ENCODE measurements around the gene KRTAP10-4.
"Not testable (repeated sequence)": the region's sequence is repeated elsewhere in the genome, so short reads cannot be mapped to it uniquely, and the experiment has no call there.

KRTAP10-4 gene, protein sequence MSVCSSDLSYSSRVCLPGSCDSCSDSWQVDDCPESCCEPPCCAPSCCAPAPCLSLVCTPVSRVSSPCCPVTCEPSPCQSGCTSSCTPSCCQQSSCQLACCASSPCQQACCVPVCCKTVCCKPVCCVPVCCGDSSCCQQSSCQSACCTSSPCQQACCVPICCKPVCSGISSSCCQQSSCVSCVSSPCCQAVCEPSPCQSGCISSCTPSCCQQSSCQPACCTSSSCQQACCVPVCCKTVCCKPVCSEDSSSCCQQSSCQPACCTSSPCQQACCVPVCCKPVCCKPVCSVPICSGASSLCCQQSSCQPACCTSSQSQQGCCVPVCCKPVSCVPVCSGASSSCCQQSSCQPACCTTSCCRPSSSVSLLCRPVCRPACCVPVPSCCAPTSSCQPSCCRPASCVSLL

DNA sequence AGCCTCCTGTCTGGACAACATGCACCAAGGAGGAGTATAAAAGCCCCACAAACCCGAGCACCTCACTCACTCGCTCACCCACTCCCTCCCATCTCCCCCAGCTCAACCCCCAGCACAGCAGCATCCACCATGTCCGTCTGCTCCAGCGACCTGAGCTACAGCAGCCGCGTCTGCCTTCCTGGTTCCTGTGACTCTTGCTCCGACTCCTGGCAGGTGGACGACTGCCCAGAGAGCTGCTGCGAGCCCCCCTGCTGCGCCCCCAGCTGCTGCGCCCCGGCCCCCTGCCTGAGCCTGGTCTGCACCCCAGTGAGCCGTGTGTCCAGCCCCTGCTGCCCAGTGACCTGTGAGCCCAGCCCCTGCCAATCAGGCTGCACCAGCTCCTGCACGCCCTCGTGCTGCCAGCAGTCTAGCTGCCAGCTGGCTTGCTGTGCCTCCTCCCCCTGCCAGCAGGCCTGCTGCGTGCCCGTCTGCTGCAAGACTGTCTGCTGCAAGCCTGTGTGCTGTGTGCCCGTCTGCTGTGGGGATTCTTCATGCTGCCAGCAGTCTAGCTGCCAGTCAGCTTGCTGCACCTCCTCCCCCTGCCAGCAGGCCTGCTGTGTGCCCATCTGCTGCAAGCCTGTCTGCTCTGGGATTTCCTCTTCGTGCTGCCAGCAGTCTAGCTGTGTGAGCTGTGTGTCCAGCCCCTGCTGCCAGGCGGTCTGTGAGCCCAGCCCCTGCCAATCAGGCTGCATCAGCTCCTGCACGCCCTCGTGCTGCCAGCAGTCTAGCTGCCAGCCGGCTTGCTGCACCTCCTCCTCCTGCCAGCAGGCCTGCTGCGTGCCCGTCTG lies at the start of gene KRTAP10-4:
Gene KRTAP10-4, plus strand, starts transcription at position 100 of the 827 bp plus-strand sequence. Its CDS starts 30 bp downstream, at position 130.
- DNase-seq (ENCODE audit: low read depth in 2 of 2) = not testable (repeated sequence)

DNA sequence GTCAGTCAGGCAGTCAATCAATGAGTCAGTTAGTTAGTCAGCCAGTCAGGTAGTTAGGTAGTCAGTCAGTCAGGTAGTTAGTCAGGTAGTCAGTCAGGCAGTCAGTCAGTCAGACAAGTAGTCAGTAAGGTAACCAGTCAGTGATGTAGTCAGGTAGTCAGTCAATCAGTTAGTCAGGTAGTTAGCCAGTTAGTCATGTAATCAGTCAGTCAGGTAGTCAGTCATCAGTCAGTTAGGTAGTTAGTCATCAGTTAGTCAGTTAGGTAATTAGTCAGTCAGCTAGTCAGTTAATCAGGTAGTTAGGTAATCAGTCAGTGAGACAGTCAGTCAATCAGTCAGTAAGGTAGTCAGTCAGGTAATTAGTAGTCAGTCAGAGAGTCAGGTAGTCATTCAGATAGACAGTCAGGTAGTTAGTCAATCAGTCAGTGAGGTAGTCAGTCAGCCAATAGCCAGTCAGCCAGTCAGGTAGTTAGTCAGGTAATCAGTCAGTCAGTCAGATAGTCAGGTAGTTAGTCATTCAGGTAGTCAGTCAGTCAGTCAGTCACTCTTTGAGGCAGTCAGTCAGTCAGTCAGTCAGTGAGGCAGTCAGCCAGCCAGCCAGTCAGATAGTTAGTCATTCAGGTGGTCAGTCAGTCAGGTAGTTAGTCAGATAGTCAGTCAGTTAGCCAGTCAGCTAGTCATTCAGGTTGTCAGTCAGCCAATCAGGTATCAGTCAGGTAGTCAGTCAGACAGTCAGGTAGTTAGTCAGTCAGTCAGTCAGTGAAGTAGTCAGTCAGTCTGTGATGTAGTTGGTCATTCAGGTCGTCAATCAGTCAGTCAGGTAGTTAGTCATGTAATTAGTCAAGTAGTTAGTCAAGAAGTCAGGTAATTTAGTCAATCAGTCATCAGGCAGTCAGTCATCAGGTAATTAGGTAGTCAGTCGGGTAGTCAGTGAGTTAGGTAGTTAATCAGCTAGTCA lies 48.8 kb upstream of the KRTAP10-4 start:
- no peak for DNase-seq (ENCODE audit: low read depth in 2 of 2)

DNA sequence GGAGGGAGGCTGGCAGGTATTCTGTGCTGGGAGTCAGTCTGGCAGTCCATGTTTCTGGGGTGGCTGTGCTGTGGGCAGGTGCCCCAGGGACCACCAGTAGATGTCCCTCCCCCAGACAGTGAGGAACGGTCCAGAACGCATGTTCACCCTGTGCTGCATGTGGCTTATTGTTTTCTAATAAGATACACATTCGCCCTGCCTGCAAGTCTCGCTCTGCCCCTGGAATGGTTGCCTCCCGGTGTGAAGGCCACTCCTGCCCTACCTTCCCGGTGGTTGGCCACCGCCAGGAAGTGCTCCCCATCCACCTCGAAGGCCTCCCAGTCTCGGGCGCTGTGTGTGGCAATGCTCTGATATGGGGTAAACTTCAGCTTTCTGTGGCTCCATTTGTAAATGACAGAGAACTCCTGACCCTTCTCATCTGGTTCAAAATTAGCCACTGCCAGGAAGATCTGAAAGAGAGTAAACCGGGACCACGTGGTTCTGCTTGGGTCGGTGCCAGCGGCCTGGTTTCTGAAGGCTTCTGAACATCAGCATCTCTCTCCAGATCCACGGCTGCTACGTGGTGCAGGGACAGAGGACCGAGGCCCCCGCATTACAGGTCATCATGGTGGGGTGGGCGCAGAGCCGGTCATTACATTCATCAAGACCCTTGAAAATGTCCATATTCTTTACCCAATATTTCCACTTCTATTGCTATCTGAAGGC lies 48.0 kb upstream of the KRTAP10-4 start:
- DNase-seq (ENCODE audit: low read depth in 2 of 2) = no peak

DNA sequence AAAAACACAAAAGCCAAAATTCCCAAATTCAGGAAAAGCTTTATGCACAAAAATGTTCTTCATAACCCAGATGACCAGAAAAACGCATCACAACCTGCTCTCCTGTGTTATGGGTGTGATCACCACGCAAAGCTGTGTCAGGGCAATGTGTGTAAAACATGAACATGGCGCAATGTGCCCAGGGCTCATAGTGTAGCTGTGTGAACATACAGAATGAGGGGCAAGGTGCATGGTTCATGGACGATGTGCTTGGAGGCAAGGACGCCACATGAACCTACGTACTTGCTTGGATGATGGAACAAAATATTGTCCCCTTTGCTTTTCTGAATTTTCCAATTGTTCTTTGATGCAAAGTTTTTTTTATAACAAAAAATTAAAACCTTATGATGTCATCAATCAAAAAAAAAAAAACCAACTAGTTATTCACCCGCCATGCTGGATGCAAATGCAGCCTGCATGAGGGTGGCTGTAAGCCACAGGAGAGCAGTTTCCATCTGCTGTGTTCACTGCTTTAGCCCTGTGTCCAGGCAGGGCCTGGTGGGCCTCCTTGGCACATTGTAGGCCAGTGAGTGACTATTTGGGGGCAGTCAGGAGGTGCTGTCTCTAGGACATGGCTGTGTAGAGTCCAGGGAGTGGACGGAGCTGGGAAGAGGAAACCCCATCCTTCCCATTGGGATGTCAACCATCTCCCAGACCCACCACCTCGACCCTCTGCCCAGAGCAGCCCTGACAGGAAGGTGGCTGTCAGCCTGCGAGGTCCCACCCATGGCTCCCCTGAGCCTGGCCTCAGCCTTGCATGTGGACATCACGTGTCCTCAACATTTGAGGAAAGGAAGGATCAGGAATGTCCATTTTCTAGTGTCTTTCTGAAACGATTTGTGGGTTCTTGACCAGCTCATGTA lies 47.2 kb upstream of the KRTAP10-4 start:
- no peak for DNase-seq (ENCODE audit: low read depth in 2 of 2)

DNA sequence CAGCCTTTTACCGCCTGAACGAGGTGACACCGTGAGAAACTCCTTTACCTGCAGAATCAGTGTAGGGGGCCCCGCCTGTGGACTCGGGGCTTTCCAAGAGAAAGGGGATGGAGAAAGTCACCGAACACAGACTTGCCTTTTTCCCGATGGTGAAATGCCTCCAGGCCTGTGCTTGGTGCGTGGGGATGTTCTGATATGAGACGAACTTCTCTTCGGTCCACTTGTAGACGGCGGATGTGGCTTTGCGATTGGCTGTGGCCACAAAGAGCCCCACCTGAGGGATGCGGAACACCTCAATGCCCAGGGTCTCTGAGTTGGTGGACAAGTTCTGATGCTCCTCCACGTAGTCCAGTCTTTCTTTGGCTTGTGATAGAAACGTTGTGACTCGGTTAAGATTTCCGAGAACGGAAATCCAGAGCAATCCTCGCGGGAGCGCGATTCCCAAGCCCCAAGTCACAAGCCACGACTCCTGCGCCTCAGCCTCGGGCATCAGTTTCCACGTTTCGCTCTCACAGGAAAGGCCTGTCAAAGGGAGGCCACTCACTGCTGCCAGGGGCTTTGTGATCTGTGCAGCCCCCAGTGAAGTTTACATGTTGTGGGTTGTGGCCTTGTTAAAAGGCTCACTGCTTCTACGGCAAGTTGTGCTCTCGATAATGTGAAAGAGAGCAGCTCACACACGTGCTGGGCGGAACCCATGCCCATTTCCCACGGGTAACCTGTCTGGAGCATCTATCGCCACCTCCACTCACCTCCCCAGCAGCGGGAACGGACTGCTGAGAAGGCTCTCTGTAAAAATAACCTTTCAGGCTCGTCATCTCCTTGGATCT lies 46.2 kb upstream of the KRTAP10-4 start:
- DNase-seq (ENCODE audit: low read depth in 2 of 2) = no peak

DNA sequence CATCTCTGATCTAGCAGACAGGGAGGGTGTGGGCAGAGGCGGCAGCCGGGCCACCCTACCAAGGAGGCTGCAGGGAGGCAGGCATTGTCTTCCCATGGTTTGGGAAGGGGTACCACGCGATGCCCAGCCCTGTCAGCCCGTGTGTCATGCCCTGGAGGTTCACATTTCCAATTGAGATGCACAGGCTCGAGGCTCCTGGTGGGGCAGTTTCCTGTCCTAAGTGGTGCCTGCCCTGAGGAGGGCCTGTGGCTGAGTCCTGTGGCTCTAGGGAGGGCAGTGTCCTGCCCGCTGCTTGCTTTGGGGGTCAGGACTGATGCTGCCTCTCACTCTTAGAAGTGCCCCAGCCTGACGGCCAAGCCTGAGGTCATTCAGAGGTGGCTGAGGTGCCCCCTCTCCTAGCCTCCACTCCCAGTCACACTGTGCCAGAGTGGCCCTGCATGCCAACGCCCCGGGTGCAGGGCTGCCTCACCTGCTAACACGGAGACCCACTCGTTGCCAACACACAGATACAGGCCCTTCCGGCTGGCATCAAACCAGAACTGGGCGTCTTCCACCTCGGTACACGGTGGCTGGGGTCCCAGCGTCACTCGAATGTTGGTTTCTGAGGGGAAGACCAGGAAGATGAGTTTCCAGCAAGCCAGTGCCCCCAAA lies 45.4 kb upstream of the KRTAP10-4 start:
- DNase-seq (ENCODE audit: low read depth in 2 of 2) = no peak

DNA sequence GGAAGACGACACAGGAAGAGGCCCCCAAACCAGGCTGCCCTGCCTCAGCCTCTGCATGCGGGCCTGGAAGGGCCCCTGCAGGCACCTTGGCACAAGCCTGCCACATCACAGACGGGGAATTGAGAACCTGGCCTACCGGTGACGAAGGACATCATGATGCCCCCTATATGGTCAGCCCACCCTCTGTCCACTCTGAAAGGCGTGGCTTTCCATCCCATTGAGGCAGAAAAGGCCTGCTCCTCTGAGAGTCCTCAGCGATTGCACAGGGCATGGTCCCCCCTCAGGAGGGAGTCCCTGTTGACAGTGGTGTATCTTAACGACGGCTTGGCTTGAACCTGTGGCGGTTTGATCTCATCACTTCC lies 44.9 kb upstream of the KRTAP10-4 start:
- DNase-seq (ENCODE audit: low read depth in 2 of 2) = no peak

DNA sequence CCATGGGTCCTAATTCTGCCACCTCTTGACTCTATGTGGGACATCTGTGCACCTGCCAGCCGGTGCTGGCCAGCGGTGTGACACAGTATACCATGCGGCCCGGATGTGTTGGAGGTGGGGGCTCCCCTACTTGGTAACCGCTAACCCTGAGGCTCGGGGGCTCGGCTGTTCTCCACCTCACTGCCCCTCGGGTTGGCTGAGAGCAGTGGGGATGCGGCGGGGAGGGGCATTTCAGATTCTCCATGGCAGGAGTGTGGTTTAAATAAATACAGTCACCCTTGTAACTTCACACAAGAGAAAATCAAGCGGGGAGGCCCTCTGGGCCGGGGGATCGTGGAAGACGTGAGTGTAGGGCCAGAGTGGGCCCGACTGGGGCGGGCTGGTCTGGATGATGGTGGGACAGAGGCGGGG lies 44.5 kb upstream of the KRTAP10-4 start:
- no peak for DNase-seq (ENCODE audit: low read depth in 2 of 2)

DNA sequence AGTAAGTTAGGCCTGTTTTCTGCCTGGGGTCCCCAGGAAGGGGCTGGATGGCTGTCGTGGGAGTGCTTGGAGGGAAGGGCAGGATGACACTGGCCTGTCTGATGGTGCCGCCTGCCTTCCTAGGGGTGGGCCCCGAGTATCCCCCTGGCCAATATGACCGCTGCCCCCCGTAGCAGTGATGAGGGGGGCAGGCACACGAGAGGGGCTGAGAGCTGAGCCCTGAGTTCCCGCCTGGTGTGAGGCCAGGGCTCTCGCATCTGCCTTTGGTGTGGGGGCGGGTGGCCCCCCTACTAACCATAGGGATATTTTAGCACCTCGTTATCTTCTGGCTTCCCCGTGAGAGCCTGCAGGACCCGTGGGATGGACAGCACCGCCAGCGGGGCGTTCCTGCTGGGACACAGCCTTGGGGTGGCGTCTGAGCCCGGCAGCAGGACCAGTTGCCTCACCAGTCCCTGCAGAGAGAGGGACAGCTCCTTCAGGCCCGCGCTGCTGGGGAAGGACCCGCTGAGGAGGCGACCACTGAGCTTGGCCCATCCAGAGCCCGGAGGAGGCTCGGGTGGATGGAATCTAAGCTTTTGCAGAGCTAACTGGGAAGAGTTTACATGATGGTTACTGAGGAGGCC lies 43.9 kb upstream of the KRTAP10-4 start:
- DNase-seq (ENCODE audit: low read depth in 2 of 2) = no peak

DNA sequence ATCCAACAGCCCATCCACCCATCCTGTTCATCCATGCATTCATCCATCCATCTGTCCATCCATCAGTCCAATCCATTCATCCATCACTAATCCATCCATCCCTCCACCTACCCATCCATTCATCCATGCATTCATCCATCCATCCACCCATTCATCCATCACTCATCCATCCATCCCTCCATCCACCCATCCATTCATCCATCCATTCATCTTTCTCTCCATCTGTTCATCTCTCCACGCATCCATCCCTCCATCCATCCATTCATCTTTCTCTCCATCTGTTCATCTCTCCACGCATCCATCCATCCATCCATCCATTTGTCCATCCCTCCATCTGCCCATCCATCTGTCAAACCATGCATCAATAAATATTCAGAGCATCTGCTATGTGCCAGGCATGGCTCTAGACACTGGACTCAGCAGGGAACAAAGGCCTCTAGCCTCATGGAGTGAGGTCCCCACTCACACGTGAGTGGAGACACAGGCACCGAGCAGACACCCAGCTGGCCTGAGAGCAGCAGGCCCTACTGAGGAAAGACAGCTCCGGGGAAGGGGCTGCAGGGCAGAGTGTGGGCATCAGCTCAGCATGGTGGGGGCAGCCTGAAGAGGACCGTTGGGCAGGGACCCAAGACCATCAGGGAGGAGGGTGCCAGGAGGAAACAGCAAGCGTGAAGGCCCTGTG lies 43.2 kb upstream of the KRTAP10-4 start:
- DNase-seq (ENCODE audit: low read depth in 2 of 2) = no peak

DNA sequence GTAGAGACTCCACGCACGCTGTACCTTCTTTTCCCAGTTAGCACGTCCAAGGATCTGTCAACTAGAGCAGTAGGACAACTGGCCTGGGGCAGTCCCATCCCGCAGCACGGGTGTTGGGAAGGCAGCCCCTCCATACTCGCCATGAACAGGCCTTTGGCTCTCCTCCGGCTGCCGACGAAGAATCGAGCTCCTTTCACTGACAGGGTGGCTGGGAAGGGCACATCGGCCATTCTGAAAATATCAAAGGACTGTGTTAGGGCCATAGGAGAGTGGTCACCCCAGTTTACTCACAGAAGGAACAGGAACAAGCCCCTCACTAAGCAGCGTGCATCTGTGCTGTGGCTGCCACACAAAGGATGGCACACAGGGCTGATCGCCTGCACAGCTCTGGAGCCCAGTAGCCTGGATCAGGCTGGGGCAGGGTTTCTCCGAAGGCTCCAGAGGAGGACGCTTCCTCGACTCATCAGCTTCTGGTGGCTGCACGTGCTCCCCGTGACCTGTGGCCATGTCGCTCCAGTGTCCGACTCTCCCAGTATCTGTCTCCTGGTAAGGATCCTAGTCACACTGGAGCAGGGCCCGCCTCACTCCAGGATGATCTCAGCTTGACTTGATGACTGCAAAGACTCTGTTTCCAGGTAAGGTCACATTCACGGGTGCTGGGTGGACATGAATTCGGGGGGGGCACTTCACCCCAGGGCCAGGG lies 42.5 kb upstream of the KRTAP10-4 start:
- no peak for DNase-seq (ENCODE audit: low read depth in 2 of 2)

DNA sequence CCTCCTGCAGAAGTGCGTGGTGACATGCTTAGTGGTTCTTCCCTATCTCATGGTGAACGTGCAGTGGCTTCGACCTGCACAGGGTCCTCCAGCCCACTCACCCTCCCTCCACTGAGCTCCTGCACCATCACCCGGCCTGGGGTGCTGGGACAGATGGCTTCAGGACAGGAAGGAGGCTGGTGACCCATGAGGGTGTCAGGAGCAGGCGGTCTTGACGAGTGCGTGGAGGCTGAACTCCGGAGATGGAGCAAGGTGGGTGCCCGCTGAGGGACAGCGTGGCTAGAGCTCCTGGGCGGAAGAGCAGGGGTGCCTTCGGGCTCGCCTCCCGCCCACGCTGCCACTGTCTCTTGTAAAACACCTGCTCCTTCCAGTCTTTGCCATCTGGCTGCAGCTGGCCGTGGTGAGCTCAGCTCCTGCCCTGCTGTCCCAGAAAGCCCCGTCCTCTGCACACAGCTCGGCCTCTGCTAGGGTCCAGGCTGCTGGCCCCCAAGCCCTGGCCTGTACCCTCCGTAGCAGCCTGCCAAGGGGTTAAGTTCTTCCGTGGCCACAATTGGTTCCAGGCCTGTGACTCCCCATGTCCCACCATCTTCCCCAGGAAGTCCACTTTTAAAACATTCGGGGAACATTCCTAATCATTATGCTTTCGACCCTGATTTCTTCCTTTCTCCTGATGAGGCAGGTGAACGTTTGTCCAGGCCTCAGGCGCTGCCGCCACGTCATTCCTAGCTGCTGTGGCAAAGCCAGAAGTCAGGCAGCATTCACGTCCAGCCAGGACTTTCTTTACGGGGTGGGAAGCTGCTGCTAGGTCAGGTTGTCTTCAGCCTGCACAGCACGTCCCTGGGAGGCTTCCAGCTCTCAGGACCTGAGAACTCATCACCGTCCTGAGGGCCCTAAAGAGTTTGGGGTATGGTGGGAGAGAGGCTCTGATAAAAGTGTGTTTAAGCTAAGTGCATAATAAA lies 41.6 kb upstream of the KRTAP10-4 start:
- DNase-seq (ENCODE audit: low read depth in 2 of 2) = no peak

DNA sequence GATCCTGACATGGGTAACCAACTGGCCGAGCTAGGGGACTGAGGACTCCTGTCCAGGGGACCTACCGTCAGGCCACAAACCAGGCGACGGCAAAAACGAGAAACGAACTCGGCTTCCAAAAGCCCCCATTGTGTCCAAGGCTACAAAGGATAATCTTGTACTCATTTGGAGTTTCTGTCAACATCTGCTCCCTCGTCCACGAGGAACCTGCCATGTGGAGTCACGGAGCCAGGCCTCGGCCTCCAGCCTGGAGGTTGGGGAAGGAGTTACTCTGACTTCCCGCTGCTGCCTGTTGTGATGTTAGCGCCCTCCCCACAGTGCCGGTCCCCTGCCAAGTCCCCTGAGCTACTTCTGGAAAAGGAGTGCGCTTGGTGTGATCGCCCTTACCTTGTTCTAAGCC lies 40.8 kb upstream of the KRTAP10-4 start:
- DNase-seq (ENCODE audit: low read depth in 2 of 2) = no peak

DNA sequence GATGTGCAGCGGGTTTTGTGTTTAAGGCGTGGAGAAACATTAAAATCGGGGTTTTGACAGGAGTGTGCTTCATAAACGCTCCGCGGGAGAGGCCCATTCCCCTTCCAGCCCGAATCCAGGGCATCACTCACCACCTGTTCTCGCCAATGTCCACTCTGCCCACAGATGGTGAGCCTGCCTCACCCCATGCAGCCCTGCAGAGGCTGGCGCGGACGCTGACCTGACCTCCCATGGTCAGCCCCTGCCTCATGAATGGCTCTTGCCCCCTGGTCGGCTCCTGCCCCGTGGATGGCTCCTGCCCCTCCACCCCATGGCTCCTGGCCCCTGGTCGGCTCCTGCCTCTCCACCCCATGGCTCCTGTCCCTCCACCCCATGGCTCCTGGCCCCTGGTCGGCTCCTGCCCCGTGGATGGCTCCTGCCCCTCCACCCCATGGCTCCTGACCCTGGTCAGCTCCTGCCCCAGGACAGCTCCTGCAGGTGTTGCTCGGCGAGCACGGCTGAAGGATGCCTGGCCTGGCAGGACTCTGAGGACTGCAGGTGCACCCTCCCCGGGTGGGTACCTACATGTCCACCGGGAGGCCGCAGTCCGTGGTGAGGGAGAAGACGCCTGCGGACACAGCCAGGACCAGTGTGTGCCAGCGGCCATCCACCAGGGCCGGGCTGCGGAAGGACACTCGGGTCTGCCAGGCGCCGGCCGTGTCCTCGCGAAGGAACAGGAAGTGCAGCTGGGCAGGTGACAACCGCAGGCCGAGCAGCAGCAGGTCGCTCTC lies 40.2 kb upstream of the KRTAP10-4 start:
- no peak for DNase-seq (ENCODE audit: low read depth in 2 of 2)

Measured in stimulated activated CD4-positive, alpha-beta T cell treated with anti-CD3 and anti-CD28 coated beads, Interleukin-15, amount 100 ng/mL, for 48 hours (primary cell).